ENCODE measurements around the gene SNRNP200.

Gene SNRNP200

GRCh38 chr2:96333708-96334107 lies 28.4 kb upstream of the SNRNP200 start:
- DNase-seq, result no peak
- peak overlapping the region; percentile 82 for H3K4me3 Mint-ChIP-seq
- H3K36me3 Mint-ChIP-seq (ENCODE audit: low read depth), result peaks cover 38% of the 10 kb centered on the region
- H3K9me3 Mint-ChIP-seq, result no peaks in the 10 kb centered on the region
- peak overlapping the region; percentile 57 for H3K27ac Mint-ChIP-seq
- H3K27me3 Mint-ChIP-seq, result no peaks in the 10 kb centered on the region
- peaks cover 39% of the 10 kb centered on the region for H3K4me1 Mint-ChIP-seq (ENCODE audit: low read depth)

DNA sequence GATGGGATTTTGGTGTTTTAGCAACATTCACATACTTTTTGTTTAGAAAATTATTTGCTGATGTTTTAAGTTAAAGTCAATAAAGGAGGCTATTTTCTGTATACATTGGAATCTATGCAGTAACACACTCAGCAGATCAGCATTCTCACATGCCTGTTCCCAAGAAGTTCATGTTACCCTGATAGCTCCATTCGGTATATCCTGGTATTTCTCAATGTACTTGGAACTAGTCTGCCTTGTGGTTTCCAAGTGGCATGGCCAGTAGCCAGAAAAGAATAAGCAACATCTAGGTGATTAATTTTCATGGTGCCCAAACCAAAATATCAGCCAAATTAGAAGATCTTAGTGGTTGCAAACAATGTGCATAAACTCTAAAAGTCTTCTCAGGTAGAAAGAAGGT lies 25.1 kb upstream of the SNRNP200 start:
- H3K4me3 Mint-ChIP-seq, result no peak overlapping the region

DNA sequence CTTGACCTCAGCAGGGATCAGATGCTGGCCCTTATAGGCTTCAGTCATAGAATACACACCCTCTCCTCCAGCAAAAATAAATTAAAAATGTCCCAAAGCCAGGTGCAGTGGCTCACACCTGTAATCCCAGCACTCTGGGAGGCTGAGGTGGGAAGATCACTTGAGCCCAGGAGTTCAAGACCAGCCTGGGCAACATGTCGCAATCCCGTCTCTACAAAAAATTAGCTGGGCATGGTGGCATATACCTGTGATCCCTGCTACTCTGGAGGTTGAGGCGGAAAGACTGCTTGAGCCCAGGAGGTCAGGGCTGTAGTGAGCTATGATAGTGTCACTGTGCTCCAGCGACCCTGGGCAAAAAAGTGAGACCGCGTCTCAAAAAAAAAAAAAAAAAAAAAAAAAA lies 24.5 kb upstream of the SNRNP200 start:
- Mint-ChIP-seq H3K27ac (no peak overlapping the region), H3K27me3 (no peaks in the 10 kb centered on the region), H3K4me3 (no peak overlapping the region), H3K4me1 (ENCODE audit: low read depth) (peaks cover 52% of the 10 kb centered on the region), H3K36me3 (ENCODE audit: low read depth) (peaks cover 56% of the 10 kb centered on the region), H3K9me3 (no peaks in the 10 kb centered on the region)
- no peak for DNase-seq

More for the DNA sequence above, 25.1 kb upstream of the SNRNP200 start:
- H3K4me1 Mint-ChIP-seq (ENCODE audit: low read depth), result peaks cover 53% of the 10 kb centered on the region
- no peak for DNase-seq
- peaks cover 56% of the 10 kb centered on the region for H3K36me3 Mint-ChIP-seq (ENCODE audit: low read depth)
- H3K27ac Mint-ChIP-seq, result no peak overlapping the region
- H3K27me3 Mint-ChIP-seq, result no peaks in the 10 kb centered on the region
- H3K9me3 Mint-ChIP-seq, result no peaks in the 10 kb centered on the region

- H3K4me1 Mint-ChIP-seq (ENCODE audit: low read depth), result peaks cover 52% of the 10 kb centered on the region
- DNase-seq, result no peak
These were observed 24.1 kb upstream of the SNRNP200 start for GRCh38 chr2:96329456-96329855.

GRCh38 chr2:96326990-96327820 lies 21.9 kb upstream of the SNRNP200 start:
- no peak for DNase-seq
- Mint-ChIP-seq H3K27me3 (no peaks in the 10 kb centered on the region), H3K36me3 (ENCODE audit: low read depth) (peaks cover 57% of the 10 kb centered on the region), H3K27ac (peak overlapping the region; percentile 91), H3K4me1 (ENCODE audit: low read depth) (peaks cover 56% of the 10 kb centered on the region), H3K9me3 (no peaks in the 10 kb centered on the region), H3K4me3 (peak overlapping the region; percentile 91)

More at GRCh38 chr2:96329456-96329855, 24.1 kb upstream of the SNRNP200 start:
- Mint-ChIP-seq H3K9me3 (no peaks in the 10 kb centered on the region), H3K36me3 (ENCODE audit: low read depth) (peaks cover 57% of the 10 kb centered on the region), H3K27me3 (no peaks in the 10 kb centered on the region), H3K4me3 (no peak overlapping the region), H3K27ac (no peak overlapping the region)

GRCh38 chr2:96326564-96326963 lies 21.2 kb upstream of the SNRNP200 start:
- H3K27me3 Mint-ChIP-seq, result no peaks in the 10 kb centered on the region
- peaks cover 59% of the 10 kb centered on the region for H3K4me1 Mint-ChIP-seq (ENCODE audit: low read depth)
- peak overlapping the region; percentile 91 for H3K4me3 Mint-ChIP-seq
- no peaks in the 10 kb centered on the region for H3K9me3 Mint-ChIP-seq
- H3K36me3 Mint-ChIP-seq (ENCODE audit: low read depth), result peaks cover 58% of the 10 kb centered on the region
- peak overlapping the region; percentile 91 for H3K27ac Mint-ChIP-seq
- no peak for DNase-seq

GRCh38 chr2:96325884-96326255 lies 20.5 kb upstream of the SNRNP200 start:
- H3K4me1 Mint-ChIP-seq (ENCODE audit: low read depth), result peaks cover 65% of the 10 kb centered on the region
- H3K9me3 Mint-ChIP-seq, result no peaks in the 10 kb centered on the region
- peak overlapping the region; percentile 91 for H3K27ac Mint-ChIP-seq
- peak; percentile 66 for DNase-seq
- peak overlapping the region; percentile 91 for H3K4me3 Mint-ChIP-seq
- H3K36me3 Mint-ChIP-seq (ENCODE audit: low read depth), result peaks cover 58% of the 10 kb centered on the region
- H3K27me3 Mint-ChIP-seq, result no peaks in the 10 kb centered on the region

DNA sequence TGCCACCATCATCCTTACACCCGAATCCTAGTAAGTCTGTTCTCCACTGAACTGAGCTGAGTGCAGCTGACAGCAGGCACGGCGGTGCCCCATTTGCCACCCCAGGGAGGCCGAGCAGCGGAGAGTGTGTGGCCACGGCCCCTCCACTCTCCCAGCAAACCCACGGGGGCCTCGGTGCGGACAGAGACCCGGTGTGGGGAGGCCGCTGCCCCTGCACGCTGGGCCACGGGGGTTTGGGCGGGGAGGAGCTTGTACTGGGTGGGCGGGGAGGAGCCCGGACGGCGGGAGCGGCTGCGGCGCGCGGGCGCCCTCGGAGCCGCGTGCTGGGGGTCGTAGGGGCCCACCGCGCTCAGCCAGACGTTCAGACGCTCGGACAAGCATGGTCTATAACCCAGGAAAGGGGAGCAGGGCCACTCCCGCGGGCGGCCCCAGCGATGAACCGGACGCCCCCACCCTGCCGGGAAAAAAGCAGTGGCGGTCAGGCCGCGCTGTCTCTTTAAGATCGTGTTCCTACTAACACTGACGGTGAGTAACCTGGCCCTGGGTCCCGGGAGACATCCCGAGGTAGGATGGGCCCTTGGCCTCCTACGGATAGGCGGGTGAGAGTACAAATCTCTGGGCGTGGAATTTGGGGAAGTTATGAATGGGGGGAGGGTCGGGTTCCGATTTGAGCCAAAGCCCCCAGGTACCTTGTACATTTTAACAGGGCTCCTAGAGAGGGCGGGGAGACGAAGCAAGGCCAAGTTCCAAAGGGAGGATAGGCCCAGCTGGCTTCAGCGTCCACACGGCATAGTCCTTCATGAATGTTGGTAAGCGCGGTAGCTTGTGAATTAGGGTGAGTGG lies 19.9 kb upstream of the SNRNP200 start, which contains the start of gene ITPRIPL1:
ITPRIPL1 (plus strand) TSS at position 277 of the 843 bp plus-strand sequence; CDS start at position 800, 523 bp downstream.
- H3K36me3 Mint-ChIP-seq (ENCODE audit: low read depth), result peaks cover 54% of the 10 kb centered on the region
- peak within 1 kb of the TSS; percentile 91 for H3K4me3 Mint-ChIP-seq
- no peaks in the 10 kb centered on the region for H3K27me3 Mint-ChIP-seq
- DNase-seq, result peak; percentile 74
- peaks cover 69% of the 10 kb centered on the region for H3K4me1 Mint-ChIP-seq (ENCODE audit: low read depth)
- no peaks in the 10 kb centered on the region for H3K9me3 Mint-ChIP-seq
- H3K27ac Mint-ChIP-seq, result peak within 1 kb of the TSS; percentile 94

GRCh38 chr2:96324721-96325040 lies 19.3 kb upstream of the SNRNP200 start:
- peak overlapping the region; percentile 94 for H3K27ac Mint-ChIP-seq
- H3K9me3 Mint-ChIP-seq, result no peaks in the 10 kb centered on the region
- H3K4me3 Mint-ChIP-seq, result peak overlapping the region; percentile 91
- no peak for DNase-seq
- peaks cover 71% of the 10 kb centered on the region for H3K4me1 Mint-ChIP-seq (ENCODE audit: low read depth)
- H3K27me3 Mint-ChIP-seq, result no peaks in the 10 kb centered on the region
- H3K36me3 Mint-ChIP-seq (ENCODE audit: low read depth), result peaks cover 50% of the 10 kb centered on the region

- H3K9me3 Mint-ChIP-seq, result no peaks in the 10 kb centered on the region
- H3K27ac Mint-ChIP-seq, result peak overlapping the region; percentile 94
- H3K36me3 Mint-ChIP-seq (ENCODE audit: low read depth), result peaks cover 42% of the 10 kb centered on the region
- no peak for DNase-seq
- H3K4me1 Mint-ChIP-seq (ENCODE audit: low read depth), result peaks cover 72% of the 10 kb centered on the region
- H3K27me3 Mint-ChIP-seq, result no peaks in the 10 kb centered on the region
- peak overlapping the region; percentile 91 for H3K4me3 Mint-ChIP-seq
These were observed 18.5 kb upstream of the SNRNP200 start for GRCh38 chr2:96323849-96324248.

DNA sequence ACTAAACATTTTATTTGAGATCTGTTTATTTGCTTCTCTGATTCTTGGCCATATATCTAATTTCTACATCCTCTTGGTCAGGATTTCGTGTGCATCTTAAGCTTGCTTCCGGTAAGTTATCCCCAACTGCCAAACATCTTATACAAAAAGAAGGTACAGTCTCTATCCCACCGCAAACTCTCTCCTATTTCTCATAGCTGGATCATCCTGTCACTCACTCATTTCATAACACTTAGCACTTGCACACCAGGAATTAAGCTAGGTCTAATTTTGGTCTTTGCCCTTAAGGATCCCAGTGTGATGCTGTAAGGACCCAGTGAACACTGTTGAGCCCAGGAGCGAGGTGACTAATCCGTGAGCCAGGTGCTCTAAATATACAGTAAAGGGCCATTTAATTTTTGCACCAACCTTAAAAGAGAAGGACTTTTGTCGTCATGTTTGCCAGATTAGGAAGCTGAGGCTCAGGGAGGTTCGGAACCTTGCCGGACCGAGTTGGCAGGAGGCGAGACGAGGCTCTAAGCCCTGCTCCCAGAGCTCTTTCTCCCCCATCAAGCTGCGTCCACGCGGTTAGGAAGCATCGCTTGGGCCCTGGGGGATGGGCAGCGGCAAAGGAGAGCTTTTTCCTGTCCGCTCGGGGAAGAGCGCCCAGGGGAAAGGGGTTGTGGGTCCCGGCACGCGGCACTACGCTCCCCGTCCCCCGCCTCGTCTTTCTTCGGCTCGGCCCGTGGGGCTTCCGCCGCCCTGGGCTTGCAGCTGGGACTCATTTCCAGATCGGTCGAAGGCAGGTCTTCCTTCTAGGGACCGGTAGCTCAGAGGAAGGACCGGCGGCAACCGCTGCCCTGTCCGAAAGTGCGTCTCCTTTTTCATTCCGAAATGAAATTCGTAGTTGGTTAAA lies 15.6 kb upstream of the SNRNP200 start:
- no peaks in the 10 kb centered on the region for H3K27me3 Mint-ChIP-seq
- H3K27ac Mint-ChIP-seq, result peak overlapping the region; percentile 94
- H3K9me3 Mint-ChIP-seq, result no peaks in the 10 kb centered on the region
- peak overlapping the region; percentile 90 for H3K4me3 Mint-ChIP-seq
- H3K36me3 Mint-ChIP-seq (ENCODE audit: low read depth), result peaks cover 16% of the 10 kb centered on the region
- peaks cover 63% of the 10 kb centered on the region for H3K4me1 Mint-ChIP-seq (ENCODE audit: low read depth)
- DNase-seq, result no peak

GRCh38 chr2:96320326-96320725 lies 15.0 kb upstream of the SNRNP200 start:
- H3K4me1 Mint-ChIP-seq (ENCODE audit: low read depth), result peaks cover 64% of the 10 kb centered on the region

GRCh38 chr2:96319396-96319795 lies 14.1 kb upstream of the SNRNP200 start:
- peak overlapping the region; percentile 2 for H3K4me3 Mint-ChIP-seq
- peaks cover 63% of the 10 kb centered on the region for H3K4me1 Mint-ChIP-seq (ENCODE audit: low read depth)
- no peaks in the 10 kb centered on the region for H3K9me3 Mint-ChIP-seq
- H3K27me3 Mint-ChIP-seq, result no peaks in the 10 kb centered on the region
- H3K27ac Mint-ChIP-seq, result no peak overlapping the region
- no peak for DNase-seq
- H3K36me3 Mint-ChIP-seq (ENCODE audit: low read depth), result peaks cover 7% of the 10 kb centered on the region

More at GRCh38 chr2:96320326-96320725, 15.0 kb upstream of the SNRNP200 start:
- peaks cover 10% of the 10 kb centered on the region for H3K36me3 Mint-ChIP-seq (ENCODE audit: low read depth)
- no peaks in the 10 kb centered on the region for H3K27me3 Mint-ChIP-seq
- no peaks in the 10 kb centered on the region for H3K9me3 Mint-ChIP-seq
- no peak for DNase-seq
- H3K4me3 Mint-ChIP-seq, result peak overlapping the region; percentile 90
- peak overlapping the region; percentile 94 for H3K27ac Mint-ChIP-seq

- Mint-ChIP-seq H3K27me3 (no peaks in the 10 kb centered on the region), H3K4me1 (ENCODE audit: low read depth) (peaks cover 57% of the 10 kb centered on the region), H3K27ac (no peak overlapping the region), H3K36me3 (ENCODE audit: low read depth) (peaks cover 7% of the 10 kb centered on the region), H3K9me3 (no peaks in the 10 kb centered on the region), H3K4me3 (no peak overlapping the region)
- DNase-seq, result no peak
These were observed 13.4 kb upstream of the SNRNP200 start for GRCh38 chr2:96318723-96319122.
